Uterus (tissue), 2 donors: ENCODE measurements around the gene VGLL3.

Source experiments
- POLR2A ChIP-seq, 2 donors: fragments of 450-650 bp; IDR thresholded peaks; one replicate each; pipeline ENCODE4 v1.6.1; 2016; ENCODE audit warnings: antibody characterized with exemption in 2 of 2, mild to moderate bottlenecking in 1 of 2, moderate library complexity in 1 of 2
- TF ChIP-seq, protein P1 (sequence below), 4 experiments: fragments of 200-600 bp in 2 of 4; fragments of 450-650 bp in 2 of 4; sonication (generic) in 2 of 4; IDR thresholded peaks; one replicate each; pipeline ENCODE4 v1.5.1; 2016 to 2019; ENCODE audit warnings: antibody characterized with exemption in 4 of 4, mild to moderate bottlenecking in 2 of 4, moderate library complexity in 1 of 4

DNA sequence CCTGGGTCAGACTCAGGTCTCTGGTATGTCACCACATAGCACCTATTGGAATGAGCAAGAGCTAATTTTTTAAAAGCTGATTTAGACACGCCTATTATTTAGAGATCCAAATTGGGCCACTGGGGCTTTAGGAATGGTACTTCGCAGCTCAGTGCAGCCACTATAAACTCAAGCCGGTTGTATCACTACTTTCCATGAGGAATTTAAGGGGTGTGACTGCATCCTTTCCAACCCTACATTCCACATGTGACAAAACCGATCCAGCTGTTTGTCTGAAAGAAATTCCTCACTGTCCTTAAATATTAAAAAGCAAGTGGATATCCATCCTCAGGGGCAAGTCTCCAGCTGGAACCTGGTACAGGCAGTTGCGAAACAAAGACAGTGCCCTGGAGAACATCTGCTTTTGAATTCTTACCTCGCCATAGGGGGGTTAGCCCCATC, 12.8 kb downstream of the VGLL3 start:
- no peak for TF ChIP-seq POLR2A (IDR thresholded peaks at IDR 0.05)
- TF ChIP-seq, protein P1, sequence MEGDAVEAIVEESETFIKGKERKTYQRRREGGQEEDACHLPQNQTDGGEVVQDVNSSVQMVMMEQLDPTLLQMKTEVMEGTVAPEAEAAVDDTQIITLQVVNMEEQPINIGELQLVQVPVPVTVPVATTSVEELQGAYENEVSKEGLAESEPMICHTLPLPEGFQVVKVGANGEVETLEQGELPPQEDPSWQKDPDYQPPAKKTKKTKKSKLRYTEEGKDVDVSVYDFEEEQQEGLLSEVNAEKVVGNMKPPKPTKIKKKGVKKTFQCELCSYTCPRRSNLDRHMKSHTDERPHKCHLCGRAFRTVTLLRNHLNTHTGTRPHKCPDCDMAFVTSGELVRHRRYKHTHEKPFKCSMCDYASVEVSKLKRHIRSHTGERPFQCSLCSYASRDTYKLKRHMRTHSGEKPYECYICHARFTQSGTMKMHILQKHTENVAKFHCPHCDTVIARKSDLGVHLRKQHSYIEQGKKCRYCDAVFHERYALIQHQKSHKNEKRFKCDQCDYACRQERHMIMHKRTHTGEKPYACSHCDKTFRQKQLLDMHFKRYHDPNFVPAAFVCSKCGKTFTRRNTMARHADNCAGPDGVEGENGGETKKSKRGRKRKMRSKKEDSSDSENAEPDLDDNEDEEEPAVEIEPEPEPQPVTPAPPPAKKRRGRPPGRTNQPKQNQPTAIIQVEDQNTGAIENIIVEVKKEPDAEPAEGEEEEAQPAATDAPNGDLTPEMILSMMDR (IDR thresholded peaks at IDR 0.05), result no peak
